Measurements from ENCODE around the gene TBC1D4.

TBC1D4 gene

GRCh38 chr13:75415694-75416093 is 66.3 kb downstream of the TBC1D4 start:
- no peak for DNase-seq

GRCh38 chr13:75415171-75415570 is 66.8 kb downstream of the TBC1D4 start:
- no peak for DNase-seq

- DNase-seq = no peak
Measured at GRCh38 chr13:75414036-75414827, 67.7 kb downstream of the TBC1D4 start.

GRCh38 chr13:75411924-75412537 is 69.9 kb downstream of the TBC1D4 start:
- DNase-seq = no peak

- no peak for DNase-seq
Measured at GRCh38 chr13:75410207-75410606, 71.8 kb downstream of the TBC1D4 start.

- no peak for DNase-seq
Measured at GRCh38 chr13:75407998-75408397, 74.0 kb downstream of the TBC1D4 start.

- DNase-seq = no peak
Measured at GRCh38 chr13:75407473-75407872, 74.5 kb downstream of the TBC1D4 start.

GRCh38 chr13:75405976-75406703 is 75.8 kb downstream of the TBC1D4 start:
- DNase-seq = no peak

GRCh38 chr13:75404726-75405125 is 77.2 kb downstream of the TBC1D4 start:
- no peak for DNase-seq

GRCh38 chr13:75402787-75403186 is 79.2 kb downstream of the TBC1D4 start:
- DNase-seq = no peak

- DNase-seq = no peak
Measured at GRCh38 chr13:75400775-75401174, 81.2 kb downstream of the TBC1D4 start.

- no peak for DNase-seq
Measured at GRCh38 chr13:75399879-75400217, 82.1 kb downstream of the TBC1D4 start.

GRCh38 chr13:75399168-75399878 is 82.6 kb downstream of the TBC1D4 start:
- DNase-seq = no peak

- DNase-seq = no peak
Measured at GRCh38 chr13:75398072-75398471, 83.9 kb downstream of the TBC1D4 start.

- DNase-seq = no peak
Measured at GRCh38 chr13:75395901-75396300, 86.1 kb downstream of the TBC1D4 start.

GRCh38 chr13:75395066-75395465 is 86.9 kb downstream of the TBC1D4 start:
- no peak for DNase-seq

GRCh38 chr13:75393839-75394520 is 88.0 kb downstream of the TBC1D4 start:
- DNase-seq = no peak

GRCh38 chr13:75391432-75392100 is 90.4 kb downstream of the TBC1D4 start:
- DNase-seq = no peak

GRCh38 chr13:75390229-75390628 is 91.7 kb downstream of the TBC1D4 start:
- no peak for DNase-seq

- DNase-seq = no peak
Measured at GRCh38 chr13:75385708-75386083, 96.3 kb downstream of the TBC1D4 start.

- DNase-seq = no peak
Measured at GRCh38 chr13:75384879-75385707, 96.9 kb downstream of the TBC1D4 start.
